Stimulated activated naive CD8-positive, alpha-beta T cell treated with anti-CD3 and anti-CD28 coated beads, Interleukin-15, Interleukin-2, amounts not matched to agents 100 ng/mL and 50 ng/mL, for 24 hours (primary cell): ENCODE measurements around the gene CDYL.

Experiments
- H3K27ac Mint-ChIP-seq: one replicate; pipeline ENCODE4 v1.8.0; 2021; ENCODE audit warnings: mild to moderate bottlenecking, mixed read lengths
- H3K27me3 Mint-ChIP-seq: one replicate; pipeline ENCODE4 v1.8.0; 2021; ENCODE audit warnings: mixed read lengths
- H3K36me3 Mint-ChIP-seq: one replicate; pipeline ENCODE4 v1.8.0; 2021; ENCODE audit warnings: low read depth, mixed read lengths
- H3K4me1 Mint-ChIP-seq: one replicate; pipeline ENCODE4 v1.8.0; 2021; ENCODE audit warnings: low read depth, mixed read lengths
- H3K4me3 Mint-ChIP-seq: one replicate; pipeline ENCODE4 v1.8.0; 2021; ENCODE audit warnings: mild to moderate bottlenecking, mixed read lengths
- H3K9me3 Mint-ChIP-seq: one replicate; pipeline ENCODE4 v1.8.0; 2021; ENCODE audit warnings: mixed read lengths

Gene CDYL

DNA sequence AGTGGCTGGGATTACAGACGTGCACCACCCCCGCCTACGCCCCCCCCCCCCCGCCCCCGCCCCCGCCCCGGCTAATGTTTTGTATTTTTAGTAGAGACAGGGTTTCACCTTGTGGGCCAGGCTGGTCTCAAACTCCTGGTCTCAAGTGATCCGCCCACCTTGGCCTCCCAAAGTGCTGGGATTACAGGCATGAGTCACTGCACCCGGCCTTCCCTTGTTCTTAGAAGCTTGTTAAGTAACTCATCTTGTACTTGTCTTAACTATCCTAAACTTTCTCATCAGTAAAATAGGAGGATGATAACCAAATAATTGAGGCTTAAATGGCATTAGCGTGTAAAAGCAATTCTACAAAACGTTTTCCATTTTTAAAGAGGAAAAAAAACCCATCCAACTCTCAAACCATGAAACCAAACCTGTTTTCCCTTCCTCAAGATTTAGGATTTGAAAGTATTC is 4.2 kb downstream of the CDYL start:
- Mint-ChIP-seq H3K27me3 (no peaks in the 10 kb centered on the region), H3K4me3 (no peak overlapping the region), H3K4me1 (peaks cover 76% of the 10 kb centered on the region), H3K9me3 (peaks cover 13% of the 10 kb centered on the region), H3K36me3 (peaks cover 20% of the 10 kb centered on the region), H3K27ac (no peak overlapping the region)

DNA sequence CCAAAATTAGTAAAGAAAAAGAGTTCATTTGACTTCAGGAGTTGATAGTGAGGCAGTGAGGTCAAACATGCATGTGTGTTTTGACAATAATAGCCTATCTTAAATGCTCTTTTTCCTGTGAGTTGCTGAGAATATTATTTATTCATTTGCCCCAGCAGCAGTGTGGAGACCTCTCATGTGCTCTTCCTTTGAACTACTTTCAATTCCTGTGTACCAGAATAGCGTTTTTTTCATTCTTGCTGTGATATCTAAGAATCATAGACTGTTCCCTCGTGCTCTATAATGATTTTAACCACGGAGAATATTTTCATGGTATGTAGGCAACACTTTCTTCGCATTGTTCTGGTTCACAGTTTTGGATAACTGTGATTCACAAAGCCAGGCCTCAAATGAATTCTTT is 5.2 kb downstream of the CDYL start:
- Mint-ChIP-seq H3K9me3 (peaks cover 13% of the 10 kb centered on the region), H3K27me3 (no peaks in the 10 kb centered on the region), H3K36me3 (peaks cover 20% of the 10 kb centered on the region), H3K4me1 (peaks cover 86% of the 10 kb centered on the region), H3K27ac (no peak overlapping the region), H3K4me3 (peak overlapping the region; percentile 14)

DNA sequence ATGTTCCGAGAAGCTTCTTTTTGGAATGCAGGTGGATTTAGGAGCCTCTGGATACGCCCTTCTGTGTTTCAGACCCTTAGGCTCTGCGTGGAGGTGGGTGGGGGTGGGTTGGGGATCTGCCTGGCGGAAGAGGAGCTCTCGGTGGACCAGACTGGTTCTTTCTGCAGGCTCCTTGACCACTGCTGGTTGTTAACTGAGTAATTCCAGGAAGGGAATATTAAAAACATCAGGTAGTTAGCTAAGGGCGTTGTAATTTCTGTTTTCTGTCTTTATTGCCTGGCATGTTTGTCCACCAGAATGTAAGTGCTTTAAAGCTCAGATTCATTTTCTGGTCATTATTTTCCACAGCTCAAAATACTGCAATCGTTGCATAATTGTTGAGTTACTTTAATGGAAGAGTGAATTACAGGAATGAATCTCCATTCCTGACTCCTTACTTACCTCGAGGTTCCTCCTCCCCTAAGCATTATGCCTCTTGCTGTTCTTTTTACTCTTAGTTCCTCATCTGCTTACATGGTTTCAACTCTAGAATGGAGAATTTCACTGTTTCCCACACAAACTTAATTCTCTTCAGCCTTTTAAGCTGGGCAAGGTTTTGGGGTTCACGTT is 5.9 kb downstream of the CDYL start:
- H3K9me3 Mint-ChIP-seq = peaks cover 13% of the 10 kb centered on the region

DNA sequence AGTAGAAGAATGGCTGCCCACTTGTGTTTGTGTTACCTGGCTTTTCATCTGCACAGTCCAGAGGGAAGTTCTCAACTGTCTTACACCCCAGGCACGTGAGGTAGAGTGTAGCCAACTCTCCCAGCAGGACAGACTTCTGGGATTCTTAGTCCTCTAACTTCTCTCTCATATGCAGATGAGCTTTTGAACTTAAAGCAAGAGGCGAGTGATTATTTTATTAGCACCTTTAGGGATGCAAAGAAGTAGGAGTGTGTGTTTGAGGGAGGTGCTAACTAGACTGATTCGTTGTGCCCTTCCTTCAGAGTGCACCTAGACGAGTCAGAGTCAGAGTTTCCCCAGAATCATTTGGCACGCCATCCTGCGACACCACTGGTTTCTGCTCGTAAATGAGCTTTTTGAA is 10.8 kb downstream of the CDYL start:
- Mint-ChIP-seq H3K9me3 (peaks cover 5% of the 10 kb centered on the region), H3K4me1 (peaks cover 91% of the 10 kb centered on the region), H3K36me3 (peaks cover 19% of the 10 kb centered on the region), H3K27me3 (no peaks in the 10 kb centered on the region), H3K4me3 (no peak overlapping the region), H3K27ac (no peak overlapping the region)

More for the DNA sequence above, 5.9 kb downstream of the CDYL start:
- H3K4me1 Mint-ChIP-seq = peaks cover 92% of the 10 kb centered on the region
- no peaks in the 10 kb centered on the region for H3K27me3 Mint-ChIP-seq
- H3K4me3 Mint-ChIP-seq = no peak overlapping the region
- peaks cover 25% of the 10 kb centered on the region for H3K36me3 Mint-ChIP-seq
- no peak overlapping the region for H3K27ac Mint-ChIP-seq

DNA sequence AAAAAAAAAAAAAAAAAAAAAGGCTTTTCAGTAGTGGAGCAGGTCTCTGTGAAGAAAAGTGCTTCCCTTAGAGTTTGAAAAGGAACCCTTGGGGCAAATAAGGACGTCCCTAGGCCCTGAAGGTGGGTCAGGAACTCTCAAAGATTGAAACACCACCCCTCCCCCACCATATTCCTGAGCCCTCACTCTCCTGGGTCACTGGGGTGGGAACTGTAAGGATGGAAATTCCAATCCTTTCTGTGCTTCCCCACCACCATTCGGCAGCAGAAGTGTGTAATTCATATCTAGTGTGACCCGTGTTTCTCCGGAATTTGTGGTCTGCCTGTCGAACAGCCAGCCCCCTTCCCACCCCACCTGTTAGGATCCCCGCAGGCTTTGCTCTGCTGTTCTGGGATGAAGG is 12.3 kb downstream of the CDYL start:
- Mint-ChIP-seq H3K36me3 (peaks cover 18% of the 10 kb centered on the region), H3K27me3 (no peaks in the 10 kb centered on the region), H3K4me3 (no peak overlapping the region), H3K9me3 (peaks cover 5% of the 10 kb centered on the region), H3K4me1 (peaks cover 76% of the 10 kb centered on the region), H3K27ac (no peak overlapping the region)

DNA sequence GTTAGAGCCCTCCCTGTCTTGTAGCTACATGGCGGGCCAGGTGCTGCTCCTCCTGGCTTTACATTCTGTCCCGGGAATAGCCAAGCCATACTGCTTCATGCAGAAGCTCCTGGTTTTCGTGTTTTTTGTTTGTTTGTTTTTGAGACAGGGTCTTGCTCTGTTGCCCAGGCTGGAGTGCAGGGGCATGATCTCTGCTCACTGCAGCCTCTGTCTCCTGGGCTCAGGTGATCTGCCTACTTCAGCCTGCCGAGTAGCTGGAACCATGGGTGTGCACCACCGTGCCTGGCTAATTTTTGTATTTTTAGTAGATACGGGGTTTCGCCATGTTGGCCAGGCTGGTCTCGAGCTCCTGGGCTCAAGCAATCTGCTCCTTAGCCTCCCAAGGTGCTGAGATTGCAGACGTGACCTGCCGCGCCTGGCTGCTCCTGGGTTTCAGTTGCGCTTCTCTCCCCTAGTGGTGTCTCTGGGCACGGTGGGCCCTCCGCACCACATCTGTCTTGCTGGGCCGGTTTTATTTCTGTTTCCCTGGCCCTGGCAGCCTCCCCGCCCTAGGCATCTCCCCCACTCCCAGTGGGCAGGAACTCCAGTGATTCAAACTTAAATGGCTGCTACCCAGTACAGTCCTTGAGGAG is 12.9 kb downstream of the CDYL start:
- Mint-ChIP-seq H3K36me3 (peaks cover 12% of the 10 kb centered on the region), H3K27me3 (no peaks in the 10 kb centered on the region), H3K27ac (peak overlapping the region; percentile 84), H3K4me3 (no peak overlapping the region), H3K4me1 (peaks cover 70% of the 10 kb centered on the region), H3K9me3 (peaks cover under 1% of the 10 kb centered on the region)

DNA sequence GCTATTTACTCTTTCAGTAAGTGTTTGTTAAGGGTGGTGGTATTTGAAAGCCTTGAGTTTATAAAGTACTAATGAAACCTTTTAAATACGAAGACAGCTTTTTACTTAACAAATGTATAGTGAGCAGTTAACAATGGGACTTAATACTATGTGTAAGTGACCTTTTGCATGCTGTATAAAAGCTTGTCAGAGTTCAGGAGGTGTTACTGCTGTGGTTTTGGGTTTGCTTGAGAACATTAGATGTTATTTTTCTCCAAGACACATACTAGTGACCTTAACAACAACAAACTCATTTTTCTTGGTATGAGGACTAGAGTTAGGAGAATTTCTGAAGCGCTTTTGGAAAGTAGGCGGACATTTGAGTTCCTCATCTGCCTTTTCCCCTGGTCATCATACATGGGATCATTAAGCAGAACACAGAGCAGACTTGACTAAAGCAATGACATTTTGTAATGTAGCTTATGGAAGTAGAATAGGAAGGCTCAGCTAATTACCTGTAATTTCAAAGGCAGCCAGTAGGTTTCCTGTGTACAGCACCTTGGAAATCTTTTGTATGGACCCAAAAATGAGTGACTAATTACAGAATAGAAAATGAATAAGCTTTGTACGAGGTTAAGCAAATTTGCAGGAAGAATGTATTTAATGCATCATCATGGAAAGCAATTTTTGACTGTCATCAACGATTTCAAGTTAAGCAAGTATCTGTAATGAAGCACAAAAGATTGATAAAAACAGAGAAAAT is 14.1 kb downstream of the CDYL start:
- H3K36me3 Mint-ChIP-seq = peaks cover 11% of the 10 kb centered on the region
- H3K4me1 Mint-ChIP-seq = peaks cover 62% of the 10 kb centered on the region
- H3K4me3 Mint-ChIP-seq = no peak overlapping the region
- H3K9me3 Mint-ChIP-seq = no peaks in the 10 kb centered on the region
- no peaks in the 10 kb centered on the region for H3K27me3 Mint-ChIP-seq
- H3K27ac Mint-ChIP-seq = peak overlapping the region; percentile 63

DNA sequence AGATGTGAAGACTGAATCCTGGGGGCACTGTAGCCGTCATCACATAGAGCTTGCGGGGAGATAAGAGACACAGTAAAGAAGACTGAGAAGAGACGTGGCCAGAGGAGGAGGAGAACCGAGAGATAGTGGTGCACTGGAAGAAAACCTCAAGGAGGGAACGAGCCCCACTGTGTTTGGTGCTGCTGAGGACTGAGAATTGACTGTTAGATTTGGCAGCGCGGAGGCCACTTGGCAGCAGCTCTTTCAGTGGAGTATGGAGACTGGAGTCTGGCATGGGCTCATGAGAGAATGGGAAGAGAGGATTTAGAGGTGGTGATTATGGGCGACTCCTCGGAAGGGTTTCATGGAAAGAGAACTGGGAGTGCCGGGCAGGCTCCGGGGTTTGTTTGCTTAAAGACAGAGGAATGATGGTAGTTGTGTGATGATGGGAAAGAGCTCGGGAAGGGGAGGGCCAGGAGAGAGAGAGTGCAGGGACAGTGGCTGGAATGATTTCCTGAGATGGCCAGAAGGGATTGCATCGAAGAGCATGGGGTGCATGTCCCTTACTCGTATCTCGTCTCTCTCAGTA is 18.0 kb downstream of the CDYL start:
- Mint-ChIP-seq H3K36me3 (peaks cover 9% of the 10 kb centered on the region), H3K4me1 (peaks cover 44% of the 10 kb centered on the region), H3K4me3 (no peak overlapping the region), H3K9me3 (no peaks in the 10 kb centered on the region), H3K27me3 (no peaks in the 10 kb centered on the region), H3K27ac (no peak overlapping the region)

DNA sequence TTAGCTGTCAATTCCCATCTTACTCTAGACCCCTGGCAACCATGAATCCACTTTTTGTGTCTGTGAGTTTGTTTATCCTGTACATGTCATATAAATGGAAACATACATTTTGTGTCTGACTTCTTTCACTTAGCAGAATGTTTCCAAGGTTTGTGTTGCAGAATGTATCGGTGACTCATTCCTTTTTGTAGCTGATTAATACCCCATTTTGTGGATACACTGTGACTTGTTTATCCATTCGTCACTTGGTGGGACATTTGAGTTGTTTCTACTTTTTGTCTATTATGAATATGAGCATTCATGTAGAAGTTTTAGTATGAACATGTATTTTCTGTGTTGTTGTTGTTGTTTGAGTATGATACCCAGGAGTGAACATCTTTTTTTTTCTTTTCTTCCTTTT is 21.4 kb downstream of the CDYL start:
- H3K36me3 Mint-ChIP-seq = peaks cover 15% of the 10 kb centered on the region
- no peaks in the 10 kb centered on the region for H3K27me3 Mint-ChIP-seq
- no peak overlapping the region for H3K4me3 Mint-ChIP-seq
- peak overlapping the region; percentile 71 for H3K27ac Mint-ChIP-seq
- H3K9me3 Mint-ChIP-seq = peaks cover 6% of the 10 kb centered on the region
- H3K4me1 Mint-ChIP-seq = peaks cover 47% of the 10 kb centered on the region

DNA sequence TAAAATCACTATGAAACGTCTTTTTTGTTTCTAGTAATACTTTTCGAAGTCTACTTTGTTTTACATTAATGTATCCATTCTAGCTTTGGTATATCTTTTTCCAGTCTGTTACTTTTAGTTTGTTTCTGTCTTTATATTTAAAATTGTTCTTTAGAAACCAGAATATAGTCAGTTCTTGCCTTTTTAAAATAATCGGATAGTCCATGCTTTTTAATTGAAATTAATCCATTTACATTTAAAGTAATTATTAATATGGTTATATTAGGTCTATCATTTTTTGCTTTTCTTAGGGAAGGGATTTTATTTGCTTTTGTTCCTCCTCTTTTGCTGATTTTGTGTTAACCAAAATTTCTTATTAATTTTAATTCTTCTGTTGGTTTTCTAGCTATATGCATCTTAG is 23.7 kb downstream of the CDYL start:
- H3K4me1 Mint-ChIP-seq = peaks cover 70% of the 10 kb centered on the region
- H3K36me3 Mint-ChIP-seq = peaks cover 15% of the 10 kb centered on the region
- no peak overlapping the region for H3K27ac Mint-ChIP-seq
- no peak overlapping the region for H3K4me3 Mint-ChIP-seq
- no peaks in the 10 kb centered on the region for H3K27me3 Mint-ChIP-seq
- peaks cover 6% of the 10 kb centered on the region for H3K9me3 Mint-ChIP-seq

DNA sequence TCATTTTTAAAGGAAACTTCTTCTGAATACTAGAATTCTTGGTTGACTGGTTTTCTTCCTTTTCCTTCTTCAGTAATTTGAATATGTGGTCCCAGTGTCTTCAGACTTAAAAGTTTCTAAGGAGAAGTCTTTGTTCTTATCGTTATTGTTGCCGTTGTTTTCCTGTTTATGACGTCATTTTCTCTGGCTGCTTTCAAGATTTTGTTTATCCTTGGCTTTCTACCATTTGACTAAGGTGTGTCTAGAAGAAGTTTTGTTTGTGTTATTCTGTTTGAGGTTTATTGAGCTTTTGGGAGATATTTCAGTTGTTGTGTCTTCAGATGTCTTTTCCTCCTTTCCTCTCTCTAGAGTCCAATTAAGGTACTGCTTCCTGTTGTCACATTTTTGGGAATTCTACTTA is 24.5 kb downstream of the CDYL start:
- peaks cover 6% of the 10 kb centered on the region for H3K9me3 Mint-ChIP-seq
- H3K36me3 Mint-ChIP-seq = peaks cover 15% of the 10 kb centered on the region
- H3K4me1 Mint-ChIP-seq = peaks cover 78% of the 10 kb centered on the region
- H3K27ac Mint-ChIP-seq = no peak overlapping the region
- no peak overlapping the region for H3K4me3 Mint-ChIP-seq
- H3K27me3 Mint-ChIP-seq = no peaks in the 10 kb centered on the region

DNA sequence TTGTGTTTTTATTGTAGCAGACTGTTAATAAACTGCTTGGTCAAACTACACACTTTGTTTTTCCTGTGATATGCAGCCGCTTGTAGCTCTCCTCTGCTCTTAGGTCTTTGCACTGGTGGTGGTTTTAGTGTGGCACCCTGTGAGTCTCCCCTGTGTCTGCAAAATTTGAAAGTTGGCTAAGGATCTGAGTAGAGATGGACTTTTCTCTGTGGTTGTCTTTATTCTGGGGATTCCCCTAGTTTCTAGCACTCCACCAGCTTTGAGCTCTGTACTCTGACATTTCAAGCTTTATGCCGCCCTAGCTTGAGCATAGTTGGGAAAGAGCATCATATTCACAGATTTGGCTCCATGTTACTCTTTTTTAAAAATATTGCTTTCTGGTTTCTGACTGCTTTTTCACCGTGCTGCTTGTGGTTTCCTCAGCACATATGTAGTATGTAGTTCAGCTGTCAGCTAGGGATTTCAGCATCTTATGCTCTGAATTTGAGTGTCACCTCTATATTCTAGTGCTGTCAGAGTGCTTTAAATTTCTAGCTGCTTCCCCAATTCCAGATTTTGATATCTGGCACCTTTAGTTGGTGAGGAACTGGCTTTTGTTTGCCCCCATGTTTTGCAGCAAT is 25.4 kb downstream of the CDYL start:
- peaks cover 86% of the 10 kb centered on the region for H3K4me1 Mint-ChIP-seq
- peaks cover 15% of the 10 kb centered on the region for H3K36me3 Mint-ChIP-seq
- no peaks in the 10 kb centered on the region for H3K27me3 Mint-ChIP-seq
- no peak overlapping the region for H3K27ac Mint-ChIP-seq
- H3K4me3 Mint-ChIP-seq = peak overlapping the region; percentile 36
- H3K9me3 Mint-ChIP-seq = peaks cover 6% of the 10 kb centered on the region

DNA sequence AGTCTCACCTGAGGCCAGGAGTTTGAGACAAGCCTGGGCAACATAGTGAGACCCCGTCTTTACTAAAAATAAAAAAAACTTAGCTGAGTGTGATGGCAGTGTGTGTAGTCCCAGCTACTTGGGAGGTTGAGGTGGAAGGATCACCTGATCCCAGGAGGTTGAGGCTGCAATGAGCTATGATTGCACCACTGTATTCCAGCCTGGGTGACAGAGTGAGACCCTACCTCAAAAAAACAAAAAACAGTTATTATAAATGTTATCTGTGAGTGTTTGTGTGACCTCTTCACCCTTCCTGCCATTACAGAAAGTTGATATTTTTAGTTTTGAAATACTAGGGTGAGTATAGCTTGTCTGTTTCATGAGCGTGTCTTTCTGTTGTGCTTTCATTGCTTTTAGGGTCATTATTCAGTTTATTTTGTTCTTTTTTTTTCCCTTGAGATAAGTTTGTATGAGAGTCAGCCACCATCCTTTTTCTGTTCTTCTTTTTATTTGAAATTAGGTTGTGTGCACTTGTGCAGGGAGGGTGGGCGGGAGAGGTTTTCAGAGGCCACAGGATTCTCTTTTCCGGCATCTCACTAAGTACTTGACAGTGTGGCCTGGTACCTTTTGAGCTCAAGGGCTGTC is 26.2 kb downstream of the CDYL start:
- peaks cover 92% of the 10 kb centered on the region for H3K4me1 Mint-ChIP-seq
- H3K27ac Mint-ChIP-seq = peak overlapping the region; percentile 65
- peak overlapping the region; percentile 11 for H3K4me3 Mint-ChIP-seq
- peaks cover 15% of the 10 kb centered on the region for H3K36me3 Mint-ChIP-seq
- H3K9me3 Mint-ChIP-seq = peaks cover 6% of the 10 kb centered on the region
- no peaks in the 10 kb centered on the region for H3K27me3 Mint-ChIP-seq

DNA sequence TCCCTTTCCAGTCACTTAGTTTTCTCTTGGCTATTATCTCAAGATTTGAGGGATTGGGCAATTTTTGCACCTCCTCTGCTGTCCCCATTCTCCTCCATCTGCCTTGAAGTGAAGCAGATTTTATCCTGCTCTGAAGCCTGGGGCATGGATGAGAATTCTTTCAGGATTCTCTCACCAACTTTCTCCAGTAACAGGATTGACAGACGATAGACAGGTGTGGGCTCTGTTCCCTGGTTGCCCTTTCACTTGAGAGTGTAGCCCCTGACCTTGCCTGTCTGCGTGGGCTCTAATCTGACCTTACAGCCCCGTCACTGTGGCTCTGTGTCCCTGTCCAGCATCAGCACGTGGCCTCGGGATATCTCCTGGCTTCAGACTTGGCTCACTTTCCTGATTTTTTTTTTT is 27.1 kb downstream of the CDYL start:
- H3K36me3 Mint-ChIP-seq = peaks cover 13% of the 10 kb centered on the region
- H3K27ac Mint-ChIP-seq = no peak overlapping the region
- H3K4me1 Mint-ChIP-seq = peaks cover 82% of the 10 kb centered on the region
- peaks cover 6% of the 10 kb centered on the region for H3K9me3 Mint-ChIP-seq
- H3K4me3 Mint-ChIP-seq = peak overlapping the region; percentile 11
- H3K27me3 Mint-ChIP-seq = no peaks in the 10 kb centered on the region
